GM18867 (cell line): ENCODE data around the gene ZNF831.

Experiments used
- ATAC-seq: cut with Tn5 transposase; IDR thresholded peaks from one replicate; pipeline ENCODE4 v1.9.1; 2021; ENCODE audit warnings: mild to moderate bottlenecking, moderate library complexity; ENCODE audit not compliant: unreplicated experiment

The ZNF831 gene

GRCh38 chr20:59177266-59178250 is 13.9 kb downstream of the ZNF831 start:
- peak; percentile 88 for ATAC-seq

DNA sequence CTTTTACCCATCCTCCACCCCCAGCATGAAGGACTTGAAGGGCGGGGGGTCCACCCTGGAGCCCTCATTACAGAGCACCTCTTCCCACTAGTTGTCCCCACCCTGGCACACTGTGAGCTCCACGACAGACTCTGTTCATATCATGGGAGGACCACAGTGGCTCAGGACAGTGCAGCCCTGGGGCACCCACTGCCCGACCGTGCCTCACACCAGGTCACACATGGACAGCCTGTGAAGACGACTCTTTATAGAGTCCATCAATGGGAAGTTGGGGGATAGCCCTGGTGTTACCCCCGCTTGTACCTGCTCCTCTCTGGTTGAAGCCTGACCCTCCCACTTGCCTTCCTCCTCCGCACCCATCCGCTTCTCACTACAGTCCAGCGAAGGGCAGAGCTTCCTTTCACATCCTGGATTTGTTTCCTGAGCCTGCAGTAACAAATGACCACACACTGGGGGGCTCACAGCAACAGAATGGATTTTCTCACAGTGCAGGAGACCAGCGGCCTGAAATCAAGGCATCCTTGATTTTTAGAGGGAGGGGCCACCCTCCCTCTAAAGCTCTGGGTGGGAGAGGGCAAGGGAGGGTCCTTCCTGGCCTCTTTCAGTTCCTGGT is 15.5 kb downstream of the ZNF831 start:
- no peak for ATAC-seq

DNA sequence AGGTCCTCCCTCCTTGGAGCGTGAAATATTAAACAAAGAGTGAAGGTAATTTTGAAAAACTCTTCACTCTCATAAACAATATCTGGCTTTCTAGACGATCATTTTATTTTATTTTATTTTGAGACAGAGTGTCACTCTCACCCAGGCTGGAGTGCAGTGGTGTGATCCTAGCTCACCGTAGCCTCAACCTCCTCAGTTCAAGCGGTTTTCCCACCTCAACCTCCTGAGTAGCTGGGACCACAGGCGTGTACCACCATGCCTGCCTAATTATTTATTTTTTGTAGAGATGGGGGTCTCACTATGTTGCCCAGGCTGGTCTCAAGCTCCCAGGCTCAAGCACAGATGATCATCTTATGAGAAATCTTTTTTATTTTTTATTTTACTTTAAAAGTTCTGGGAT is 16.4 kb downstream of the ZNF831 start:
- no peak for ATAC-seq

GRCh38 chr20:59181936-59182335 is 18.3 kb downstream of the ZNF831 start:
- no peak for ATAC-seq

DNA sequence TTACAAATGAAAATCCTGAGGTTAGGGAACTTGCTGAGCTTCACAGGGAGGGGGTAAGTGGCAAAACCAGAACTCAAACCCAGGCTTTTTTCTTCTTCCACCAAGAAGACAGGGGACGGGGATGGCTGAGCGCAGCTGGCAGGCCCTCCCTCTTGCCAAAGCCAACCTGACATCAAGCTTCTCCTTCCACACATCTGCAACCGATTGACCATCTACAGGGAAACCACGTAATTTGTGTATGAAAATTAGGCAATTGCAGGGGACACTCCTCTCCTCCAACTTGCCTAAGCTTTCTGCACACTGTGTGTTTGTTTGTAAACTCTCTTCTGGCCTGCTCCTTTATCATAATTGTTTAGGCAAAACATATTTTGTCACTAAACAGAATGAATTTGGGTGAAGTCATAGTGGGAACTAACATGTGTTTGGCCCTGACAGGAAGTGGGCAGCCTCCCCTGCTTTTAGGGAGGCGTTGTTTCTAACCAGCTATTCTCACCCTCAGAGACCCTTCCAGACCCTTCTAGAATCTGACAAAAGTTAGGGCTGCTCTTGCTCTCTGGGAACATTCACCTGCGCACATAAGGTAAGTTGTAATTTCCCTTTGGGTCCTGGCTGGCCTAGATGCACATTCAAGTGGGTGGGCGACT is 18.9 kb downstream of the ZNF831 start:
- ATAC-seq = peak; percentile 69

GRCh38 chr20:59183751-59184150 is 20.1 kb downstream of the ZNF831 start:
- no peak for ATAC-seq

GRCh38 chr20:59184880-59185447 is 21.3 kb downstream of the ZNF831 start:
- ATAC-seq = no peak

DNA sequence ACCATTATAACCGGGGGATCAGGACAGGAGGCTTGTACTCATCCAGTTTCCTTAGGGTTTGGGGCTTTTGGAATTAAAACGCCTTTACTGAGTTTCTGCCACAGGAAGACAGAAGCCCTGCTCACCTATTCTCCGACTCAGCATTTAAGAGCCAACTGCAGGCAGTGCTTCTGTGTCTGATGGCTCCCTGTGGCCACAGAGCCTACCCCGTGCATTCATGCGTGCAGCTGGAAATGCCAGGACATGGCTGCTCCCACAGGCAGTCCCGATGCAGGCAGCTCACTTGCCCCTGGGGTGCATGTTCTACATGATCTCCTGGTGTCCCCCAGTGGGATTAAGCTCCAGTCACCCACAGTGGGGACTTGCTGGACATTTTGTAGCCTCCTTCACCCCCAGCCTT is 22.2 kb downstream of the ZNF831 start:
- ATAC-seq = no peak

DNA sequence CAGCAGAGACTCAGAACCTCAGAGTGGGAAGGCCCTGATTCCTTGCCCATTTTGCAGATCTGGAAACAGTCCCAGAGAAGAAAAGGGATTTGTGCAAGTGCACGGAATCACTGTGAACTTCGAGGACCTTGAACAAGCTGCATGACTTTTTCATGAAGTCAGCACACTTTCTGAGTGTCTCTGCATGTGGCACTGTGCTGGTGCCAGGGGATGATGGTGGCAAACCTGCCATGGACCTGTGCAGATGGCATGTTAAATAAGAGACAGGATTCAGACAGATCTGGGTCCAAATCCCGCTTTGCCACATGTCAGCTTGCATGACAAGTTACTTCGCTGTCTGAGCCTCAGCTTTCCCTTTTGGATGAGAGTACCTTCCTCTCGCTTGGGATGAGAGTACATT is 26.8 kb downstream of the ZNF831 start:
- ATAC-seq = no peak

DNA sequence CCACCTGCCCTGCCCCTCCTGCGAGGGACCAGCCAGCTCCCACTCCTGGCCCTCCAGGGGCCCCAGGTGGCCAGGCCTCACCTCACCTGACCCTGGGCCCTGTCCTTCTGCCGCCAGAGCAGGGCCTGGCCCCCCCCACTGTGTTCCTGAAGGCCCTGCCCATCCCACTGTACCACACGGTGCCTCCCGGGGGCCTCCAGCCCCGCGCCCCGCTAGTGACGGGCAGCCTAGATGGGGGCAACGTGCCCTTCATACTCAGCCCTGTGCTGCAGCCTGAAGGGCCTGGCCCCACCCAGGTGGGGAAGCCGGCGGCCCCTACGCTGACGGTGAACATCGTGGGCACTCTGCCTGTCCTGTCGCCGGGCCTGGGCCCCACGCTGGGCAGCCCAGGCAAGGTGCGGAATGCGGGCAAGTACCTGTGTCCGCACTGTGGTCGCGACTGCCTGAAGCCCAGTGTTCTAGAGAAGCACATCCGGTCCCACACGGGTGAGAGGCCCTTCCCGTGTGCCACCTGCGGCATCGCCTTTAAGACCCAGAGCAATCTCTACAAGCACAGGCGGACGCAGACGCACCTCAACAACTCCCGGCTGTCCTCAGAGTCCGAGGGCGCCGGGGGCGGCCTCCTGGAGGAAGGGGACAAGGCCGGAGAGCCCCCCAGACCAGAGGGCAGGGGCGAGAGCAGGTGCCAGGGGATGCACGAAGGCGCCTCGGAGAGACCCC is 27.6 kb downstream of the ZNF831 start:
- no peak for ATAC-seq

DNA sequence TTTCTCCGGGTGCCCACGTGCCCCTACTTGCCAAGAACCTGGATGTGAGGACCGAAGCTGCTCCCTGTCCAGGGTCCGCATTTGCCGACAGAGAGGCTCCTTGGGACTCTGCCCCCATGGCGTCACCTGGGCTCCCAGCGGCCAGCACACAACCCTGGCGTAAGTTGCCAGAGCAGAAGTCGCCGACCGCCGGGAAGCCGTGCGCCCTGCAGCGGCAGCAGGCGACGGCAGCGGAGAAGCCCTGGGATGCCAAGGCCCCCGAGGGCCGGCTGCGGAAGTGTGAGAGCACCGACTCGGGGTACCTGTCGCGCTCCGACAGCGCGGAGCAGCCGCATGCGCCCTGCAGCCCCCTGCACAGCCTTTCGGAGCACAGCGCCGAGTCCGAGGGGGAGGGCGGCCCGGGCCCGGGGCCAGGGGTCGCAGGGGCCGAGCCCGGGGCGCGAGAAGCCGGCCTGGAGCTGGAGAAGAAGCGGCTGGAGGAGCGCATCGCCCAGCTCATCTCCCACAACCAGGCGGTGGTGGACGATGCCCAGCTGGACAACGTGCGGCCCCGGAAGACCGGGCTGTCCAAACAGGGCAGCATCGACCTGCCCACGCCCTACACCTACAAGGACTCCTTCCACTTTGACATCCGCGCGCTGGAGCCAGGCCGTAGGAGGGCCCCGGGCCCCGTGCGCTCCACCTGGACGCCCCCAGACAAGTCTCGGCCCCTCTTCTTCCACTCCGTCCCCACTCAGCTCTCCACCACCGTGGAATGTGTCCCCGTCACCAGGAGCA is 28.3 kb downstream of the ZNF831 start:
- ATAC-seq = no peak

DNA sequence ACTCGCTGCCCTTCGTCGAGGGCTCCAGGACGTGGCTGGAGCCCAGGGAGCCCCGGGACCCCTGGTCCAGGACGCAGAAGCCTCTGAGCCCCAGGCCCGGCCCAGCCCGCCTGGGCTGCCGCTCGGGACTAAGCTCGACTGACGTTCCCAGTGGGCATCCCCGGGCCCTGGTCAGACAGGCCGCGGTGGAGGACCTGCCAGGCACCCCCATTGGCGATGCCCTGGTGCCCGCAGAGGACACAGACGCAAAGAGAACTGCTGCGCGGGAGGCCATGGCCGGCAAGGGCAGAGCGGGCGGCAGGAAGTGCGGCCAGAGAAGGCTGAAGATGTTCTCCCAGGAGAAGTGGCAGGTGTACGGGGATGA is 28.9 kb downstream of the ZNF831 start:
- no peak for ATAC-seq

- no peak for ATAC-seq
Measured at GRCh38 chr20:59193325-59193724, 29.7 kb downstream of the ZNF831 start.

DNA sequence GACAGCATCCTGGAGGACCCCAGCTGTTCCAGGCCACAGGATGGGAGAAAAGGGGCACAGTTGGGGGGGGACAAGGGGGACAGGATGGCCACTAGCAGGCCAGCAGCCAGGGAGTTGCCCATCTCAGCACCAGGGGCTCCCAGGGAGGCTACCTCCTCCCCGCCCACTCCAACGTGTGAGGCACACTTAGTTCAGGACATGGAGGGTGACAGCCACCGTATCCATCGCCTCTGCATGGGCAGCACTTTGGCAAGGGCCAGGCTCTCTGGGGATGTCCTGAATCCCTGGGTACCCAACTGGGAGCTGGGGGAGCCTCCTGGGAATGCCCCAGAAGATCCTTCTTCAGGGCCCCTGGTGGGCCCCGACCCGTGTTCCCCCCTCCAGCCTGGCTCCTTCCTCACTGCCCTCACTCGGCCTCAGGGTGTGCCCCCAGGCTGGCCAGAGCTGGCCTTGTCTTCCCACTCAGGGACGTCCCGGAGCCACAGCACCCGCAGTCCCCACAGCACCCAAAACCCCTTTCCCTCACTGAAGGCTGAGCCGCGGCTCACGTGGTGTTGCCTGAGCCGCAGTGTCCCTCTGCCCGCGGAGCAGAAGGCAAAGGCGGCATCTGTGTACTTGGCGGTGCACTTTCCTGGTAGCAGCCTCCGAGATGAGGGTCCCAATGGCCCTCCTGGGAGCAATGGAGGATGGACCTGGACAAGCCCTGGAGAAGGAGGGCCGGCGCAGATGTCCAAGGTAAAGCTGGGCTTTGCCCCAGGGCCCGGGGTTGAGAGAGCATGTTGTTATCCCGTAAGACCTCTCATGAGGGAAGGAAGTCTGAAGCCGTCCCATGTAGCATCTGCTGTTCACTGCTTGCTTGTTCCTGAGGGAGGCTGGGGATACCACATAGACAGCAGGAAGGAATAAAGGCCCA is 30.7 kb downstream of the ZNF831 start:
- ATAC-seq = no peak

- no peak for ATAC-seq
Measured at GRCh38 chr20:59195316-59195993, 31.8 kb downstream of the ZNF831 start.

DNA sequence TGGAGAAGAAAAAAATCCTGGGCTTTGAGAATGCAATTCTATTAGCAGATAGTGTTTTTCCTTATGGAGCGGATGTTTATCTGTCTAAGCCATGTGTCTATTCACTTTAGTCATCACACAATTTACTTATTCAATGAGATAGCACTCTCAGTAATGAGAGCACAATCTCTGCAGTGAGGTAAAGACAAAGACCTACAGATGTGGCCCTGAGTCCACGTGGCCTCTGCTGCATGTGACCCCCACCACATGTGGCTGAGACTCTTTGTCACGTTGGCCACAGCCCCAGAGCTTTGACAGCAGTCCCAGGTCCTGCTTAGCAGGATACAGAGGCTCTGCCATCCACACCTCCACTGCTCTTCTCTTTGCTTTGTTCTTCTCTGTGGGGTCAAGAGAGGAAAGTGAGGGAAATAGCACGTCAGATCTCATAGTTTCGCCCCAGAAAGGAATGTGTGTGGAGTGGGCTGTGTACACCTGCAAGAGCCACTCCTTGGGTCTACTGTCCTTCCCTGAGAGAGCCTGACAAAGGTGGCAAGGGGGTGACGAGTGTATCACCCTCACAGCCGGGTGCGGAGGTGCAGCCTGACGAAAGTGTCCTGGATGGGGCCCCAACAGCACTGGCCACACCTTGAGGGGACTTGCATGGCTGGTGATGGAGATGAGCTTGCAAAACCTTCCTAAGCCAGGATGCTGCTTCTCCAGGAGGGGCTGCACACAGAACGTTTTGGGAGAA is 40.7 kb downstream of the ZNF831 start:
- no peak for ATAC-seq

DNA sequence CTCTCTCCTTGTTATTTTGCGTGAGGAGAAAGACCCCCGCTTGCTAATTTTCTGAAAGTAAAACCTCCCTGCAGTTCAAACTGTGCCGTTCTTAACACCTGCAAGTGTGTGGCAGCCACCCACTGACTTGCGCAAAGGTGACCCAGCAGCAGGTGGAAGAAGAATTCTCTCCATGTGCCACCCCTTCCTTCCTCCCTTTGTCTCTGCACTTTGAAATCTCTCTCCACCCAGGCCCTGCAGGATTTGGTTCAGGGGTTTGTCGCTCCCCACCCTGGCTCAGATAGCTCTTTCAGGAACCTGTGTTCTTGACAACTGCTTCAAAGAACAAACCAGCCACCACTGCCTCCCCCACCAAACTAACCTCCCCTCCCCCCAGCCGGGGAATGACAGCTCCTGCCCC is 41.4 kb downstream of the ZNF831 start:
- no peak for ATAC-seq

GRCh38 chr20:59207235-59207634 is 43.6 kb downstream of the ZNF831 start:
- ATAC-seq = no peak
